Aorta (tissue), 5 donors: ENCODE measurements around the gene RBM42. TPM values are rescaled to one million over a fixed set of nuclear protein-coding genes. Genes with fewer than 3 reads are reported as not detected.

Source experiments
- ATAC-seq: fragments of 200-7000 bp; cut with Tn5 transposase; one replicate; pipeline ENCODE4 v1.9.1; 2022; ENCODE audit warnings: moderate library complexity; ENCODE audit not compliant: low FRiP score
- DNase-seq, 2 donors: peaks; one replicate each; pipeline ENCODE4 v3.0.0-alpha.2; 2020
- H3K27ac ChIP-seq, 2 donors: one replicate each; pipeline ENCODE4 v1.5.1; 2013; ENCODE audit warnings: low read length in 2 of 2, mild to moderate bottlenecking in 2 of 2, moderate library complexity in 2 of 2, control low read depth in 1 of 2, inconsistent platforms in 1 of 2, low read depth in 1 of 2
- H3K27me3 ChIP-seq, 2 donors: one replicate each; pipeline ENCODE4 v1.6.1; 2013; ENCODE audit warnings: control low read depth in 1 of 2, low read length in 1 of 2, mild to moderate bottlenecking in 1 of 2, moderate library complexity in 1 of 2; ENCODE audit not compliant: insufficient read depth in 2 of 2, control insufficient read depth in 1 of 2
- H3K36me3 ChIP-seq, 2 donors: one replicate each; pipeline ENCODE4 v1.6.1; 2013; ENCODE audit warnings: control low read depth in 1 of 2, low read length in 1 of 2, mild to moderate bottlenecking in 1 of 2; ENCODE audit not compliant: insufficient read depth in 2 of 2, control insufficient read depth in 1 of 2
- H3K4me1 ChIP-seq, 2 donors: one replicate each; pipeline ENCODE4 v1.6.1; 2013; ENCODE audit warnings: low read length in 2 of 2, control low read depth in 1 of 2, mild to moderate bottlenecking in 1 of 2, moderate library complexity in 1 of 2; ENCODE audit not compliant: insufficient read depth in 2 of 2, control insufficient read depth in 1 of 2
- H3K4me3 ChIP-seq, 2 donors: one replicate each; pipeline ENCODE4 v1.5.1; 2013; ENCODE audit warnings: low read length in 2 of 2, control low read depth in 1 of 2, mild to moderate bottlenecking in 1 of 2
- H3K9me3 ChIP-seq: one replicate; pipeline ENCODE4 v1.6.1; 2013; ENCODE audit warnings: mild to moderate bottlenecking, low read length; ENCODE audit not compliant: control insufficient read depth
- WGBS, 2 donors: extraction: QIAGEN DNeasy Blood & Tissue Kit; methylation state at CpG; one replicate each; pipeline ENCODE4 v1.1.7; 2013; 5-methylcytosine and 5-hydroxymethylcytosine counted together
- intact Hi-C, 2 donors: fragments of 100-400 bp; cut with DNase I; formaldehyde crosslinking; loops; one replicate each; pipeline versions ENCODE4 v1.14.2 to v1.15.0; 2022
- polyA plus RNA-seq, 2 donors: library from polyadenylated mRNA; stranded (reverse); fragments of 200-250 nt; gene quantifications; one replicate each; pipeline ENCODE4 v1.2.3, GENCODE V29; 2013
- total RNA-seq, 2 donors: library from RNA; stranded (reverse); fragmentation: NEBNext Ultra II Directional; extraction: Animal tissue kit (Norgen Biotek cat#: 25700); gene quantifications; one replicate each; pipeline ENCODE4 v1.2.1, GENCODE V29; 2021
- donor health status: healthy with polysubstance abuse.
- donor health status: Bipolar disorder and iron deficiency.
- donor health status: DM: no; HTN: no; CAD: no.
- donor health status: DM: no; HTN: no; CAD: no.
- donor health status: DM: yes; HTN: yes; CAD: no.

Gene RBM42
- total and polyA plus RNA-seq, 4 donors: 41.8 to 66.8 (median 57.8) TPM

GRCh38 chr19:35665157-35665556 is 36.3 kb downstream of the RBM42 start:
- H3K27me3 ChIP-seq: no peaks in the 10 kb centered on the region
- intact Hi-C loops: no loop called here
- no peaks in the 10 kb centered on the region for H3K4me1 ChIP-seq
- H3K27ac ChIP-seq: no peak overlapping the region
- peaks cover 0 to 2% of the 10 kb centered on the region in 2 donors for H3K36me3 ChIP-seq
- H3K4me3 ChIP-seq: no peak overlapping the region
- no peaks in the 10 kb centered on the region for H3K9me3 ChIP-seq
- DNase-seq (no peak), ATAC-seq (no peak)
- 94 to 96% methylated on average over 24 of the region's 24 CpGs for WGBS, 2 donors

DNA sequence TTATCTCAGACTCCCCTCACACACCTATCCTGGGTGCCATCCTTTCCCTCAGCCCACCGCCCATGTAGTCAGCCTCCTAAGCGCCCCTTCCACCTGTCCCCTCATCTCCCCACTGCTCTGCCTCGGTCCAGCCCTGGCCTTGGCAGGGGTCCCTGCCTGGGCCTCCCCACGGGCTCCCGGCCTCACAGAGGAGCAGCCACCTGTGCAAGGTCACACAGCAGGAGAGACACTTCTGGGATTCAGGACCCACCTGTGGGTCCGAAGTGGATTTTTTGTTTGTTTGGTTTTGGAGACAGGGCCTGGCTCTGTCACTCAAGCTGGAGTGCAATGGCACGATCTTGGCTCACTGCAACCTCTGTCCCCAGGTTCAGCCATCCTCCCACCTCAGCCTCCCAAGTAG is 36.8 kb downstream of the RBM42 start:
- no peaks in the 10 kb centered on the region for H3K9me3 ChIP-seq
- ATAC-seq (no peak), DNase-seq (no peak)
- peaks cover 0 to 2% of the 10 kb centered on the region in 2 donors for H3K36me3 ChIP-seq
- 74 to 88% methylated on average over 7 of the region's 7 CpGs for WGBS, 2 donors
- H3K27me3 ChIP-seq: no peaks in the 10 kb centered on the region
- H3K4me1 ChIP-seq: no peaks in the 10 kb centered on the region
- H3K4me3 ChIP-seq: no peak overlapping the region
- H3K27ac ChIP-seq: no peak overlapping the region
- intact Hi-C loops: no loop called here

GRCh38 chr19:35666251-35666913 is 37.5 kb downstream of the RBM42 start, which contains the start of gene UPK1A:
UPK1A (plus strand) TSS chr19:35666517; CDS start chr19:35666813, 296 bp downstream.
- no peak within 1 kb of the TSS for H3K4me3 ChIP-seq
- WGBS, 2 donors: 59 to 70% methylated on average over 16 of the region's 16 CpGs
- no peak for ATAC-seq
- no peaks in the 10 kb centered on the region for H3K9me3 ChIP-seq
- DNase-seq: no peak
- H3K27ac ChIP-seq: no peak within 1 kb of the TSS
- intact Hi-C loops: no loop called here
- peaks cover 0 to 2% of the 10 kb centered on the region in 2 donors for H3K36me3 ChIP-seq
- no peaks in the 10 kb centered on the region for H3K27me3 ChIP-seq
- H3K4me1 ChIP-seq: no peaks in the 10 kb centered on the region

GRCh38 chr19:35669566-35669965 is 40.7 kb downstream of the RBM42 start:
- WGBS, 2 donors: 73 to 74% methylated on average over 6 of the region's 6 CpGs

GRCh38 chr19:35669974-35670373 is 41.1 kb downstream of the RBM42 start:
- Histone ChIP-seq H3K9me3 (no peaks in the 10 kb centered on the region), H3K4me3 (no peak overlapping the region), H3K4me1 (no peaks in the 10 kb centered on the region), H3K36me3 (no peaks in the 10 kb centered on the region), H3K27ac (no peak overlapping the region), H3K27me3 (no peaks in the 10 kb centered on the region)
- ATAC-seq: no peak
- DNase-seq: no peak
- WGBS, 2 donors: 68 to 75% methylated on average over 4 of the region's 4 CpGs
- intact Hi-C loops: no loop called here

More at GRCh38 chr19:35669566-35669965, 40.7 kb downstream of the RBM42 start:
- H3K4me3 ChIP-seq: no peak overlapping the region
- intact Hi-C loops: no loop called here
- H3K36me3 ChIP-seq: no peaks in the 10 kb centered on the region
- H3K9me3 ChIP-seq: no peaks in the 10 kb centered on the region
- no peaks in the 10 kb centered on the region for H3K27me3 ChIP-seq
- H3K27ac ChIP-seq: no peak overlapping the region
- ATAC-seq (no peak), DNase-seq (no peak)
- H3K4me1 ChIP-seq: no peaks in the 10 kb centered on the region

DNA sequence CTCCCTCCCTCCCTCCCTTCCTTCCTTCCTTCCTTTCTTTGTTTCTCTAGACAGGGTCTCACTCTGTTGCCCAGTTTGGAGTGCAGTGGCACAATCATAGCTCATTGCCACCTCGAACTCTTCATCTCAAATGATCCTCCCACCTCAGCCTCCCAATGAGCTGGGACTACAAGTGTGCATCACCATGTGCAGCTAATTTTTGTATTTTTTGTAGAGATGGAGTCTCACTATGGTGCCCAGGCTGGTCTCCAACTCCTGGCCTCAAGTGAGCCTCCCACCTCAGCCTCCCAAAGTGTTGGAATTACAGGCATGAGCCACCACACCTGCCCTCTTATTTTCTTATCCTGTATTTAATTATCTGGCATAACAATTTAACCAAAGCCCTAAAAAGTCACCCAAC is 41.9 kb downstream of the RBM42 start:
- H3K36me3 ChIP-seq: no peaks in the 10 kb centered on the region
- H3K9me3 ChIP-seq: no peaks in the 10 kb centered on the region
- ATAC-seq: no peak
- intact Hi-C loops: no loop called here
- no peaks in the 10 kb centered on the region for H3K4me1 ChIP-seq
- H3K4me3 ChIP-seq: no peak overlapping the region
- no peak overlapping the region for H3K27ac ChIP-seq
- 83 to 94% methylated on average over 1 of the region's 1 CpG for WGBS, 2 donors
- DNase-seq: no peak
- H3K27me3 ChIP-seq: no peaks in the 10 kb centered on the region

DNA sequence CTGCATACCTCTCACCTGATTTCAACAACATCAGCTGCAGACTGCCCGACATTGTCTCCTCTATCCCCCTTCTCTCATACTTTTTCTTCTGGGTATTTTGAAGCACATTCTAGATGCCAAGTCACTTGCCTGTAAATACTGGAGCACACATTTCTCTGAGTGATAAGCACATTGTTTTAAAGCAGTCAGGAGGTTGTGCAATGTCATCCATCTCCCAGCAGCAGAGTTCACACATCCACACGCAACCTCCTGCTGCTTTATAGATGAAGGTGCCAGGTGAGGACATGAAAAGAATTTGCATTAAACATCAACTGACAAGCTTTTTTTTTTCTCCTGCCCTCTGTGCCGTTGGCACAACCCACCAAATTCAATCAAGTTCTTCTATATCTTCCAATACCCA is 43.0 kb downstream of the RBM42 start:
- no peaks in the 10 kb centered on the region for H3K27me3 ChIP-seq
- H3K36me3 ChIP-seq: no peaks in the 10 kb centered on the region
- DNase-seq (no peak), ATAC-seq (no peak)
- no peak overlapping the region for H3K27ac ChIP-seq
- WGBS, 2 donors: 32 to 50% methylated on average over 3 of the region's 3 CpGs
- no peaks in the 10 kb centered on the region for H3K9me3 ChIP-seq
- no peaks in the 10 kb centered on the region for H3K4me1 ChIP-seq
- H3K4me3 ChIP-seq: no peak overlapping the region
- intact Hi-C loops: no loop called here

DNA sequence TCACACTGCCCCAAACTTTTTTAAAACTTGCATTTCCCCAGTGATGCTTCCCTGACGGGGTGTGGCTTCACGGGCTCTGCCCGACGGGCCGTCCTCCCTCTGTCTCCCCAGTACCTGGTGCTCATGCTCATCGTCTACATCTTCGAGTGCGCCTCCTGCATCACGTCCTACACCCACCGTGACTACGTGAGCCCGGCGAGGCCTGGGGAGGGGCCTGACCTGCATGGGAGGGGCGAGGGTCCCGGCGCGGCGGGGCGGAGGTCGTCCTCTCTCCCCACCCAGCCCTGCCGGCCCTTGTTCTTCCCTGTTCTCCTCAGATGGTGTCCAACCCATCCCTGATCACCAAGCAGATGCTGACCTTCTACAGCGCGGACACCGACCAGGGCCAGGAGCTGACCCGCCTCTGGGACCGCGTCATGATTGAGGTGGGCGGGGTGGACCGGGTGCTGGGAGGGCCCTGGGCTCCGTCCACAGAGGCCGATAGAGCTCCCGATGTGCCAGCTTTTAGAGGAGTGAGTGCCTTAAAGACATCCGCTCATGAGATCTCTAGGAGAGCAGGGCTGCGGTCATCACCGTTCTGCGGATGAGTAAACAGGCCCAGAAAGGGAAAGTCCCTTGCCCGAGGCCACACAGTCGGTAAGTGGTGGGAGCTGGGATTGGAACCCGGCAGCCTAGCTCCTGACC is 44.4 kb downstream of the RBM42 start:
- WGBS, 2 donors: 6% methylated on average over 39 of the region's 39 CpGs
- intact Hi-C loops: no loop called here
- peak; percentile 62 to 81 for DNase-seq
- Histone ChIP-seq H3K27ac (no peak overlapping the region), H3K36me3 (no peaks in the 10 kb centered on the region), H3K27me3 (no peaks in the 10 kb centered on the region), H3K9me3 (no peaks in the 10 kb centered on the region), H3K4me3 (no peak overlapping the region), H3K4me1 (no peaks in the 10 kb centered on the region)
- no peak for ATAC-seq

GRCh38 chr19:35675589-35676140 is 46.8 kb downstream of the RBM42 start:
- no peaks in the 10 kb centered on the region for H3K36me3 ChIP-seq
- H3K27me3 ChIP-seq: no peaks in the 10 kb centered on the region
- no peak overlapping the region for H3K4me3 ChIP-seq
- H3K9me3 ChIP-seq: no peaks in the 10 kb centered on the region
- intact Hi-C loops: no loop called here
- no peak for ATAC-seq
- no peak for DNase-seq
- 74 to 77% methylated on average over 15 of the region's 15 CpGs for WGBS, 2 donors
- H3K27ac ChIP-seq: no peak overlapping the region
- no peaks in the 10 kb centered on the region for H3K4me1 ChIP-seq
